Germinal center (tissue), 1 donor: ENCODE data around the gene NAT14.
"Not testable (repeated sequence)": the region's sequence is repeated elsewhere in the genome, so short reads cannot be mapped to it uniquely, and the experiment has no call there.

Experiments
- DNase-seq: peaks from one replicate; pipeline ENCODE4 v3.0.0; 2012; ENCODE audit warnings: mixed read lengths, low spot score

Gene NAT14

DNA sequence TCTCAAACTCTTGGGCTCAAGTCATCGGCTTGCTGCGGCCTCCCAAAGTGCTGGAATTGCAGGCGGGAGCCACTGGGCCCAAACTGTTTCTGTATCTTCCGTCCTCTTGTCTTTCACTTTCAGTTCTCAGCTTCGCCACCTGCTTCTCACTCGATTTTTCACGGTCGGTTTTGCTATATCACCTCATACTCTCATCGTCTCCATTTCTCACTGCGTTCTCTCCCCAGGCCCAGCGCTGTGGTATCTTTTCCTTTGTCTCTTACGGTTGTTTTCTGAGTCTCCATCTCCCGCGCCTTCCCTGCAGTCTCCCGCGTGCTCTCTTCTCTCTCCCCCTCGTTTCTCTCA is 18.1 kb downstream of the NAT14 start:
- no peak for DNase-seq

GRCh38 chr19:55503502-55504251 is 18.7 kb downstream of the NAT14 start:
- peak; percentile 98 for DNase-seq

DNA sequence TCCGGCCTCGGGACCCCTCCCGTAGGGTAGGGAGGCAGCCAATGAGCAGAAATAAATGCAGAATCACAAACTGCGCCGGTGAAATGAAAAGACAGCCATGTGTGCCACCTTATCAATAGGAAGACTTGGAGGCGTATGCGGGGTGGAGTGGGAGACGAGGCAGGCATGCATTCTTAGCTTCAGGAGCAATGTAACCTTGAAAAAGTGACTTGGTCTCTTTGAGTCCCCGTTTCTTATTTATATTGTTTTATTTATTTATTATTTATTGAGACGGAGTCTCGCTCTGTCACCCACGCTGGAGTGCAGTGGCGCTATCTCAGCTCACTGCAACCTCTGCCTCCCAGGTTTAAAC is 19.2 kb downstream of the NAT14 start:
- DNase-seq: no peak

- no peak for DNase-seq
Measured at GRCh38 chr19:55504981-55505380, 20.0 kb downstream of the NAT14 start.

DNA sequence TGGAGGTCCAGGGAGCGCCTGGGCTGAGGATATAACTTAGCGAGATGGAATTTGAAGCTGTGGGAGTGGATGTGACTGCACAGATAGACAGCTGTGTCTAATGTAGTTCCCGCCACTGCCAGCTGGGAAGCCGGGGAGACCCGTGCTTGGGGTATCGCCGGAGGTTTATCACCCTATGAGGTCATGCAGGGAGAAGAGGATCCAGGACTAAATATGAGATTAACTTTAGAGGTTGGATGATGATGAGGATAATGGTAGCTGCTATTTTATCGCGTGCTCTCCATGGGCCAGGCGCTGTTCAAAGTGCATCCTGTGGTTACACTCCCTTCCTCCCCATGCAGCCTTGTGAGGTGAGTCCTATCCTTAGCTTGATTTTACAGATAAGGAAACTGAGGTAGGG is 23.1 kb downstream of the NAT14 start:
- DNase-seq: no peak

- DNase-seq: peak; percentile 100
Measured at GRCh38 chr19:55516878-55517620, 32.1 kb downstream of the NAT14 start.

DNA sequence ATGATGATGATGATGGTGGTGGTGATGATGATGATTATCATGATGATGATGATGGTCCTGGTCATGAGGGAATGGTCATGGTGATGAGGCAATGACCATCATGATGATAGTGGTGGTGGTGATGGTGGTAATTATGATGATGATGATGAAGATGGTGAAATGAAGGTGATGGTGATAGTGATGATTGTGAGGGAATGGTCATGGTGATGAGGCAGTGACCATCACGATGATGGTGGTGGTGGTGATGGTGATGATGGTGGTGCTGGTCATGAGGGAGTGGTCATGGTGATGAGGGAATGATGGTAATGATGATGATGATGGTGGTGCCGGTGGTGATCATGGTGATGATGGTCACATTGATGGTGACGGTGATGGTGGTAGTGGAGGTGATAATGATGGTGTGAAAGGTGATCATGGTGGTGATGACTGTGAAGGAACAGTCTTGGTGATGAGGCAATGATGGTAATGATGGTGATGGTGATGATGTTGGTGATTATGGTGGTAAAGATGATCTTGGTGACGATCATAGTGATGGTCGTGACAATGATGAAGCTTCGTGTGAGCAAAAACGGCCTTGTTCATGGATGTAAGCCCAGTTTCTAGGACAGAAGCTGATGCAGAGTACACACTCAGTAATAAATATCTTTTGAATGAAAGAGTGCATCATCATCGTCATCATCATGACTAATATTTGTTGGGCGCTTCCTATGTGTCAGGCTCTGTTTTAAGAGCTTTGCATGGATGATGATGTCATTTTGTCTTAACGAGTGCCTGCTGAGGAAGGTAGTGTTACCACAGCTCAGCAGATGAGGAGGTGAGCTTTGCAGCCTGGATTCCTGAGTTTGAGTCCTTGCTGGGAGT is 34.7 kb downstream of the NAT14 start:
- DNase-seq: no peak

- DNase-seq: no peak
Measured at GRCh38 chr19:55520691-55521292, 35.8 kb downstream of the NAT14 start.

DNA sequence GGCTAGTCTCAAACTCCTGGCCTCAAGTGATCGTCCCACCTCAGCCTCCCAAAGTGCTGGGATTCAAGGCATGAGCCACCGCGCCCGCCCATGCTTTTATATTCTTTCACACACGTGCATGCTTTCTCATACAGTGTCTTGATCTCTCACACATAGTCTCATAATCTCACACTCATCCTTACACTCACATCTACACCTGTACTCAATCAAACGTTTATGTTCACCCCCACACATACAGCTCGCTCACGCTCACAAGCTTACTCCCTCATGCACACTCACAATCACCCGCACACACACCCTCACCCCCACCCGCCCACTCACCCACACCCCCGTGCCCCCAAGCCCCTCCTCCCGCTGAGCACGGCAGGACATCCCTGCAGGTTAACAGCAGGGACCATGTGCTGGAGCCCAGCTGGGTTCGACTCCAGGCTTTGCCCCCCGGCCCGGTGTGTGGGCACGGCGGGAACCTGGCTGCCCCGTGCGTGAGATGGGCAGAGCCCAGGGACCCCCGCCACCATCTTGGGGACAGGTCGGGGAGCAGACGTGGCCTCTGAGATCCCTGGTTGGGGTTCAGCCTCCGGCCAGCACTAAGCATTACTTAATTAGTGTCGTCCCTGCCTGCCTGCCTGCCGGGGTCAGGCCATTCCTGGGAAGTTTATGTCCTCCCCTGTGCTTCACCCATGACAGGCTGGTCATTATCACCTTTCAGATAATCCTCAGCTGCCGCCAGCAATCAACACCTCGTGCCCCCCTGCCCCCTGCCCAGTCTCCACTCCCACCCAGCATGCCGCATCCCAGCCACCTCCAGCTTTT is 40.5 kb downstream of the NAT14 start:
- DNase-seq: no peak

GRCh38 chr19:55526216-55527196 is 41.5 kb downstream of the NAT14 start:
- no peak for DNase-seq

DNA sequence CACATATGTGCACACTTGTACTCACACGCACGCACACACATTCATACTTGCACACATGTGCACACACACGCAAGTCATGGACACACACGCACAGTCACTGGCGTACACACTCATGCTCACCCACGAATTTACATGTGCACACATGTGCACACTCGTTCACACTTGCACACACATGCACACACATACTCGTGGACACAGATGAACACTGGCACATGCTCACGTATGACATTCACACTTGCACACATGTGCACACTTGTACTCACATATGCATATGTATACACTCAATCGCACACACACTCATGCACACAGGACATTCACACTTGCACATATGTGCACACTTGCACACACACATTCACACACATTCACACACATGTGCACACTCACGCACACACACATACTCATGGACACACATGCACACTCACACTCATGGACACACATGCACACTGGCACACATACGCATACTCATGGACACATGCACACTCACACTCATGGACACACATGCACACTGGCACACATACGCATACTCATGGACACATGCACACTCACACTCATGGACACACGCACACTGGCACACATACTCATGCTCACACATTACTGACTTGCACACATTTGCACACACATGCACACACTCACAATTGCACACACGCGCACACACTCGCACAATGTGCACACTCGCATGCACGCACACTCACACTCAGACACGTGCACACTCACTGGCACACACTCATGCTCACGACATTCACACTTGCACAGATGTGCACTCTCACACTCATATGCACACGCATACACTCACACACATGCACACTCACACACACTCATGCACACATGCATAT is 42.4 kb downstream of the NAT14 start:
- no peak for DNase-seq

DNA sequence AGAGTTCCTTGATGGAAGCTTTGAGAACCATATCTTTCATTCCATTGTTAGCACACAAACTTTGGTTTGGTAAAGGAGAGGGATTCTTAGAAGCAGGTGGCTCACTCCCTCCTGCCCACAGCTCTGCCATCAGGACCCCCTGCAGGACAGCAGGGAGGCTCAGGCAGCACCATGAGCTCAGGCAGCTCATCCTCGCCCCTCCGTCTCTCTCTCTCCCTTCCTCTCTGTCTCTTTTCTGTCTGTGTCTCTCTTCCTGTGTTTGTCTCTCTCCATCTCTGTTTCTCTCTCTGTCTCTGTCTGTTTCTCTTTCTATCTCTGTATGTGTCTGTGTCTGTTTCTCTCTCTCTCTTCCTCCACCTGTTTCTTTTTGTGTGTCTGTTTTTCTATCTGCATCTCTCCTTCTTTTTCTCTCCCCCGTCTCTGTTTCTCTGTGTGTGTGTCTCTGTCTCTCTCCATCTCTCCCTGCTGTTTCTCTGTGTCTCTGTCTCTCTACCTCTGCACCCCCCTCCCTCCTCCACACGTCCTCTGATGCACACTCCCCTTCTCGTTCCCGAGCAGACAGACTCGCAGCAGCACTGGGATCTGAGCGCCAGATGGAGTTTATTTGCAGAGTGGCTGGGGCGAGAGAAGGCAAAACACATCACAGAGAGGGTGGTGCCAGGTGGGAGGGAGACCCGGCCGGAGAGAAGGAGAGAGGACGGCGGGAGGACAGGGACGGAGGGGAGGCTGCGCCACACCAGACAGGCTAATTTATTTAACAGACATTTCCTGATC is 43.2 kb downstream of the NAT14 start:
- no peak for DNase-seq

DNA sequence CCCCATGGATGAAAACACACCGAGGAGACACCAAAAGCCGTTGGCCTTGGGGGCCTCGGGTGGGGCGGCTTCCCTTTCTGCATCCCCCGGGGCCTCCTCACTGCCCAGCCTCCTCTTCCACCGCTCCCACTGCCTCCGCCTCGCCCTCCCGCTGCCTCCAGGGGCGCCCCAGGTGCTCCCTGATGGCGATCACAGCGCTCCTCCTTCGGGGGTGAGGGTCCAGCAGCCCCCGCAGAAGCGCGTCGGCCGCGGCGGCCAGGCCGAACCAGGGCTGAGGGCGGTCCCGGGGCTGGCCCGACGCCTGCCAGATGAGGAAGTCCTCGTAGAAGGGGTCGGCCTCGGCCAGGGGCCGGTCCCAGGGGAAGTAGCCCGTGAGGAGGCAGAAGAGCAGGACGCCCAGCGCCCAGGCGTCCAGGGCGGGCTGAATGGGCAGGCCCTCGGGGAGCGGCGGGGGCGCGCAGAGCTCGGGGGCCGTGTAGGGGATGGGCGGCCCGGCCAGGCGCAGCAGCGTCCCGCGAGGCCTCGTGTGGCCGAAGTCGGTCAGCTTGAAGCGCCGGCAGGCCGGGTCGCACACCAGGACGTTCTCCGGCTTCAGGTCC is 44.7 kb downstream of the NAT14 start:
- no peak for DNase-seq

- DNase-seq: no peak
Measured at GRCh38 chr19:55530996-55531395, 46.0 kb downstream of the NAT14 start.

- not testable (repeated sequence) for DNase-seq
Measured at GRCh38 chr19:55534280-55534679, 49.3 kb downstream of the NAT14 start.

DNA sequence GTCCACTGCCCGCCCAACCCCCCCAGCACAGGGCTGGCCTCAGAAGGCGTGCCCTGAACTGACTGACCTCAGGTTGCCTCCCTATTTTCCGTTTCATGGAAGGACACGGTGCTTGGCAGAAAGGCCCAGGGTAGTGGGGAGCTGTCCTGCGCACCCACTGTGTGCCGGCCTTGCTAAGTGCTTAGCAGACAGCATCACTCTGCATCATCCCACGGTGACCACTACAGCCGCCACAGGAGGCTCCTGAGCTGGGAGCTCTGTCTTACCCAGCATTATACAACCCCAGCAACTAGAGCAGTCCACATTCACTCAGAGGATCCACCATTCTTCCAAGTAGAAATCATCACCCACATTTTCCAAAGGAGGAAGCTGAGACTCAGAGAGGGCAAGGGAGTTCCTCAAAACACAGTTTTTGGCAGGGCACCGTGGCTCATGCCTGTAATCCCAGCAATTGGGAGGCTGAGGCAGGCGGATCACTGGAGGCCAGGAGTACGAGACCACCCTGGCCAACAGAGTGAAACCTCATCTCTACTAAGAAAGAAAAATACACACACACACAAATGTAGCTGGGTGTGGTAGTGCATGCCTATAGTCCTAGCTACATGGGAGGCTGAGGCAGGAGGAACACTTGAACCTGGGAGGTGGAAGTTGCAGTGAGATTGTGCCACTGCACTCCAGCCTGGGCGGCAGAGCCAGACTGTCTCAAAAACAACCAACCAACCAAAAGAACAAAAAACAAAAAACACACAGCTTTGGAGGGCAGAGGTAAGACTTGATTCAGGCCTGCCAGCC is 50.4 kb downstream of the NAT14 start:
- DNase-seq: no peak

GRCh38 chr19:55535965-55536350 is 51.0 kb downstream of the NAT14 start:
- no peak for DNase-seq
